ENCODE measurements around the gene PCDHGA11.
"Not testable (repeated sequence)": the region's sequence is repeated elsewhere in the genome, so short reads cannot be mapped to it uniquely, and the experiment has no call there.

Gene PCDHGA11

GRCh38 chr5:141431286-141431685, 10.4 kb downstream of the PCDHGA11 start (continued):
- no peak for TF ChIP-seq ZNF704 (tag by site-specific recombination; IDR thresholded peaks at IDR 0.05)

- H3K27ac ChIP-seq (ENCODE audit: extremely low read depth, low read depth, low read length); H3K36me3 ChIP-seq (ENCODE audit: control insufficient read depth in 2 of 2, insufficient read depth in 1 of 2, low read length in 2 of 2); POLR2A ChIA-PET; H3K4me3 ChIP-seq (ENCODE audit: low read depth, low read length); H3K9me3 ChIP-seq (ENCODE audit: control insufficient read depth, insufficient read depth, low read depth, low read length); H3K4me1 ChIP-seq (ENCODE audit: control insufficient read depth, insufficient read depth, low read length): not testable (repeated sequence)
- CTCF ChIA-PET: interaction anchor here (0.5 to 5.4 kb wide), 2 partner anchors 11 to 126 kb away, joined by 3 to 34 read pairs; partner anchors contain the start of gene PCDHGA11
Measured at GRCh38 chr5:141432308-141432707, 11.5 kb downstream of the PCDHGA11 start.

- H3K4me3 ChIP-seq (ENCODE audit: low read depth, low read length); H3K4me1 ChIP-seq (ENCODE audit: control insufficient read depth, insufficient read depth, low read length); H3K27ac ChIP-seq (ENCODE audit: extremely low read depth, low read depth, low read length); POLR2A ChIA-PET; H3K36me3 ChIP-seq (ENCODE audit: control insufficient read depth in 2 of 2, insufficient read depth in 1 of 2, low read length in 2 of 2); H3K9me3 ChIP-seq (ENCODE audit: control insufficient read depth, insufficient read depth, low read depth, low read length): not testable (repeated sequence)
- CTCF ChIA-PET: interaction anchor here (5.4 kb wide), 1 partner anchor 125 kb away, joined by 34 read pairs; no protein-coding TSS in a partner anchor
Measured at GRCh38 chr5:141432726-141433125, 11.9 kb downstream of the PCDHGA11 start.

- Histone ChIP-seq H3K27ac (ENCODE audit: extremely low read depth, low read depth, low read length) (no peak overlapping the region), H3K4me1 (ENCODE audit: control insufficient read depth, insufficient read depth, low read length) (no peaks in the 10 kb centered on the region), H3K4me3 (ENCODE audit: low read depth, low read length) (no peak overlapping the region), H3K36me3 (ENCODE audit: control insufficient read depth in 2 of 2, insufficient read depth in 1 of 2, low read length in 2 of 2) (no peaks in the 10 kb centered on the region), H3K9me3 (ENCODE audit: control insufficient read depth, insufficient read depth, low read depth, low read length) (no peaks in the 10 kb centered on the region)
- TF ChIP-seq ZNF776 (tag by site-specific recombination; IDR thresholded peaks at IDR 0.05; ENCODE audit: borderline replicate concordance) (no peak), MYNN (tag by site-specific recombination; IDR thresholded peaks at IDR 0.05; ENCODE audit: borderline replicate concordance) (no peak), ZNF274 (IDR thresholded peaks at IDR 0.05; ENCODE audit: low read length) (no peak), ZNF274 (tag by site-specific recombination; IDR thresholded peaks at IDR 0.05; ENCODE audit: borderline replicate concordance) (no peak)
- ChIA-PET CTCF (interaction anchor here (0.7 to 1.2 kb wide), 2 partner anchors 37 to 89 kb away, joined by 3 read pairs; no protein-coding TSS in a partner anchor), POLR2A (no interaction called here)
Measured at GRCh38 chr5:141434006-141434405, 13.2 kb downstream of the PCDHGA11 start.

GRCh38 chr5:141437221-141437620, 16.4 kb downstream of the PCDHGA11 start:
- Histone ChIP-seq H3K4me3 (ENCODE audit: low read depth, low read length) (no peak overlapping the region), H3K27ac (ENCODE audit: extremely low read depth, low read depth, low read length) (no peak overlapping the region), H3K4me1 (ENCODE audit: control insufficient read depth, insufficient read depth, low read length) (no peaks in the 10 kb centered on the region), H3K9me3 (ENCODE audit: control insufficient read depth, insufficient read depth, low read depth, low read length) (no peaks in the 10 kb centered on the region), H3K36me3 (ENCODE audit: control insufficient read depth in 2 of 2, insufficient read depth in 1 of 2, low read length in 2 of 2) (no peaks in the 10 kb centered on the region)
- ChIA-PET CTCF (interaction anchor here (0.6 to 2.2 kb wide), 4 partner anchors 14 to 122 kb away, joined by 3 to 9 read pairs (median 6); partner anchors contain the start of gene PCDHGA11), POLR2A (no interaction called here)
- TF ChIP-seq SP2 (tag by site-specific recombination; IDR thresholded peaks at IDR 0.05): no peak
- no peak for TF ChIP-seq ZNF266 (tag by site-specific recombination; IDR thresholded peaks at IDR 0.05; ENCODE audit: low read depth)
- TF ChIP-seq BCL6B (tag by site-specific recombination; IDR thresholded peaks at IDR 0.05): no peak
- TF ChIP-seq ZBTB6 (tag by site-specific recombination; IDR thresholded peaks at IDR 0.05): no peak
- TF ChIP-seq ZBTB49 (tag by site-specific recombination; IDR thresholded peaks at IDR 0.05; ENCODE audit: low read depth): no peak
- TF ChIP-seq ATF2 (tag by site-specific recombination; IDR thresholded peaks at IDR 0.05; ENCODE audit: low read depth): no peak
- TF ChIP-seq ZNF501 (tag by site-specific recombination; IDR thresholded peaks at IDR 0.05): no peak
- no peak for TF ChIP-seq ZNF112 (tag by site-specific recombination; IDR thresholded peaks at IDR 0.05)
- no peak for TF ChIP-seq ZNF664 (tag by site-specific recombination; IDR thresholded peaks at IDR 0.05)
- TF ChIP-seq ZNF2 (tag by site-specific recombination; IDR thresholded peaks at IDR 0.05): no peak
- no peak for TF ChIP-seq KLF7 (tag by site-specific recombination; IDR thresholded peaks at IDR 0.05; ENCODE audit: borderline replicate concordance)
- TF ChIP-seq ZNF580 (tag by site-specific recombination; IDR thresholded peaks at IDR 0.05): no peak
- TF ChIP-seq ZNF174 (tag by site-specific recombination; IDR thresholded peaks at IDR 0.05): no peak
- no peak for TF ChIP-seq ZNF670 (tag by site-specific recombination; IDR thresholded peaks at IDR 0.05; ENCODE audit: low read depth)
